ENCODE data around the gene KRT4.

KRT4 gene

GRCh38 chr12:52792185-52793029, 21.5 kb downstream of the KRT4 start:
- no peak for DNase-seq (ENCODE audit: low spot score)

GRCh38 chr12:52791271-52792184, 22.4 kb downstream of the KRT4 start:
- DNase-seq (ENCODE audit: low spot score) = no peak

- DNase-seq (ENCODE audit: low spot score) = no peak
These were observed 23.3 kb downstream of the KRT4 start for GRCh38 chr12:52790427-52791270.

GRCh38 chr12:52789637-52790426, 24.1 kb downstream of the KRT4 start:
- DNase-seq (ENCODE audit: low spot score) = no peak

- DNase-seq (ENCODE audit: low spot score) = no peak
These were observed 24.9 kb downstream of the KRT4 start for GRCh38 chr12:52788876-52789636.

GRCh38 chr12:52788192-52788875, 25.6 kb downstream of the KRT4 start:
- DNase-seq (ENCODE audit: low spot score) = no peak

- DNase-seq (ENCODE audit: low spot score) = no peak
These were observed 26.4 kb downstream of the KRT4 start for GRCh38 chr12:52787324-52788191.

- no peak for DNase-seq (ENCODE audit: low spot score)
These were observed 29.0 kb downstream of the KRT4 start for GRCh38 chr12:52784909-52785308.

- no peak for DNase-seq (ENCODE audit: low spot score)
These were observed 30.2 kb downstream of the KRT4 start for GRCh38 chr12:52783563-52784316.

- no peak for DNase-seq (ENCODE audit: low spot score)
These were observed 31.4 kb downstream of the KRT4 start for GRCh38 chr12:52782502-52782901.

- DNase-seq (ENCODE audit: low spot score) = no peak
These were observed 32.4 kb downstream of the KRT4 start for GRCh38 chr12:52781399-52782082.

GRCh38 chr12:52779914-52780313, 34.0 kb downstream of the KRT4 start:
- no peak for DNase-seq (ENCODE audit: low spot score)

GRCh38 chr12:52778833-52779232, 35.1 kb downstream of the KRT4 start:
- DNase-seq (ENCODE audit: low spot score) = no peak

- no peak for DNase-seq (ENCODE audit: low spot score)
These were observed 36.4 kb downstream of the KRT4 start for GRCh38 chr12:52777566-52777965.

- DNase-seq (ENCODE audit: low spot score) = no peak
These were observed 37.0 kb downstream of the KRT4 start, which contains the start of gene KRT76 for GRCh38 chr12:52776913-52777395. Gene KRT76 (minus strand): TSS chr12:52777345. CDS start chr12:52777291, 54 bp downstream.

- no peak for DNase-seq (ENCODE audit: low spot score)
These were observed 37.5 kb downstream of the KRT4 start for GRCh38 chr12:52776435-52776834.

GRCh38 chr12:52774629-52775250, 39.2 kb downstream of the KRT4 start:
- DNase-seq (ENCODE audit: low spot score) = no peak
